Activated T-cell treated with anti-CD3 and anti-CD28 coated beads, Interleukin-2, amount 50 U/mL, for 48 hours (primary cell): ENCODE results near the gene MCL1.

Source experiments
- DNase-seq, 2 experiments: peaks; one replicate each; pipeline ENCODE4 v3.0.0-alpha.2; 2020

The MCL1 gene

GRCh38 chr1:150536836-150537731 lies 42.3 kb downstream of the MCL1 start:
- no peak for DNase-seq

- no peak for DNase-seq
These were observed 43.7 kb downstream of the MCL1 start for GRCh38 chr1:150535511-150536287.

- no peak for DNase-seq
These were observed 45.4 kb downstream of the MCL1 start for GRCh38 chr1:150534002-150534401.

- DNase-seq, result no peak
These were observed 46.5 kb downstream of the MCL1 start for GRCh38 chr1:150532860-150533259.

- DNase-seq, result no peak
These were observed 48.8 kb downstream of the MCL1 start for GRCh38 chr1:150530491-150531159.

GRCh38 chr1:150529017-150529416 lies 50.4 kb downstream of the MCL1 start:
- no peak for DNase-seq

GRCh38 chr1:150528196-150528595 lies 51.2 kb downstream of the MCL1 start:
- no peak for DNase-seq

GRCh38 chr1:150525348-150525747 lies 54.1 kb downstream of the MCL1 start:
- DNase-seq, result no peak
